Activated effector memory CD4-positive, alpha-beta T cell treated with Interleukin-2 at 50 U/mL for 16 hours (primary cell): Measurements from ENCODE around the gene TNFAIP8L3.

Experiments used
- DNase-seq: peaks from one replicate; pipeline ENCODE4 v3.0.0-alpha.2; 2020

TNFAIP8L3 gene

DNA sequence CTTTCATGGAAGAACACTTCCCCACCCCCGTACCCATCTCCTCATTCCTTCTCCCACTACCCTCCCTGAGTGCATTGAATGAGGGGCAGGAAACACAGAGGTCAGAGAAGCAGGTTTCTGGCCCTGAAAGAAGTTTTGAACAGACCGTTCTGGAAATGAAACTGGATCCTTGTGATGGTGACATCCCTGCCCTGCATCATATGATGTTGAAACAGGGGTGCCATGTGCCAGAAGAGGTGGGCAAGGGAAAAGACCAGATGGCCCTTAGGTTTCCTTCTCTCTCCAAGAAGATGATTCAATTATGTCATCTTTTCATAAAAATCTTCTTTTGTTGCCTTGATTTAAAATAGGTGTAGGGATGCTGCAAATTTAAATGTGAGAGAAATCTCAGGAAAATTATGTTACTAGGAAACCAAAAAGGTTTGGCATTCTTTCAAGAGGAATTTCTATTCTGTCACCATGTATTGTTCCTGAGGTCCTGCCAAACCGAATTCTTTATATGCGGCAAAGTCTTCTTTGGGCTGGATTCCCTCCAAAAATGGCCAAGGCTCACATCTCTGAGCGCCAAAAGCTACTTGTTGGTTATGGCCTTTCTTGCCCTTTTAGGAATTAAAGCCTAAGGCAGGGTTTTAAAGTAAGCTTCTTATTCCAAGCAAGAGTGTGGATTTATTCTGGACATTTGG lies 19.9 kb upstream of the TNFAIP8L3 start:
- no peak for DNase-seq

DNA sequence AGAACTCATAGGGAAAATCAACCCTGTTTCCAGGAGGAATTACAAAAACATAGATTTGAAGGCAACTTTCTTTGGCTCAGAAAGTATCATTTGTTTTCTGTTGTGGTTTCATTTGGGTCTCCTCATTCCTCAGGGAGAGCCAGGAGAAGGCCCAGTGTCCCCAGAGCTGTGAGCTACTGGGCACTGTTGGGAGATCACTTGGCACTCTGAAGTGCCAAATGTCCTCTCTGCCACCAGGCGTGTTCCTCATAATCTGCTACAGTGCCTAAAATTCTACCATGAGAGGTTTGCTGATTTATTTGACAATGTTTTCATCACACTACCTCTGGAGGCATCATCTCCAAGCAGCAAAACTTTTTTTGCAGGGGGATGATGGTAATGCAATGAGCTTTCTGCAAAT lies 17.4 kb upstream of the TNFAIP8L3 start:
- DNase-seq = no peak

DNA sequence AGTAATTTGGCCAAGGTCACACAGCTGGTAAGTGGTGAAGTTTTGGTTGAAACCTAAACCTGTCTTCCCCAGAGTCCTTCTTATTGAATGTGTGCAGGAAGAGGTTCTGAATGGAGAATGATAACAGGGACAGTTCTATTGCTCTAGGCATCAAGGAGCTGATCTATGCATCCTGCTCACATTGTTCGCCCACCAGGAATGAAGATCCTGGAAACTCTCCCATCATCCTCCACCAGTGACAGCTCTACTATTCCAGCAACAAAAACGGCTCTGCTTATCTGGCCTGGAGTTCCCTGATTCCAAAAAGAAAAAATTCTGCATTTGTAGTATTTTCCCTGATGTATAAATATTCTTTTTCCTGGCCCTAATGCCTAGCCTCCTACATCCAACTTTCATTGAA lies 16.4 kb upstream of the TNFAIP8L3 start:
- no peak for DNase-seq

DNA sequence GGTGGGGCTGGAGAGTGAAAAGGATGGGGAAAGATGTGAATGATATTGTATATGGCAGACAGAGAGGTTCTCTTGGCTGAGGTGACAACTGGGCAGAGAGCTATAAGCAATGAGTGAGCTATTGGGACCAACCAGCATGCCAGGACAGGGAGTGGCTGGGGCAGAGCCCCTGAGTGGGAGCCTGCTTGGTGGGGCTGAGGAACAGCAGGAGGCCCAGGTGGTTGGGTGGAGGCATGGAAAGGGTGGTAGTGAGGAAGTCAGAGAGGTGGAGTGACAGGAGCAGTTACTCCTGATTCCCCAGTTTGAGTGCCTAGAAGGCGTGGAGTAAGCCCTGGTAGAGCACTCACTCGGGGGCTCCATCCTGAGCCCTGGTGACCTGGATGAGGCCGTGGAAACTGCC lies 15.5 kb upstream of the TNFAIP8L3 start:
- no peak for DNase-seq

DNA sequence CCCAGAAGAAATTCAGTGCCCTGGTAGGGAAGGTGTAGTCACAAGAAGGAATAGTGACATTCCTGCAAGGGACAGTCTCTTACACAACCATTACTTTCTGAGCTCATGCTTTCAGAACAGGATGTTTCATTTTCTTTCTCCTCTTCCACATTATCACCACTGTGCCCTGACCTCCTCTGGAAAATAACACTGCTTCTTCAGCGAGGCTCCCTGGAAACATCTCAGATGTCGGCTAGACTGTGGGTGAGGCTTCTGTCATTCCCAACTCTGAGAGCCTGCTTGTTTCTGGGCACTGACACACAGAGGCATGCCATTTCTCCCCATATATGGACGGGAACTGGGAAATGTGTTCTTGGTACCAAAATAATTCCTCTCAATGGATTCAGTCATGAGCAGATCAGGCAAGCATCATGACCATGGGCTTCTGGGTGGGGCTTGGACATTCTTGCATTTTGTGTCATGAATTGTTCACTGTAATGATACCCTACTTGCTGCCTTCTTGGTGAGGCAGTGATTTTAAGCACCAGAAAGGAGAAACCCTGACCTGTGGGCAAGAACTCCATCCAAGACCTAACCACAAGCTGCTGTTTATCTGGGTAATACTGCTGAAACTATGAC lies 14.3 kb upstream of the TNFAIP8L3 start:
- no peak for DNase-seq

DNA sequence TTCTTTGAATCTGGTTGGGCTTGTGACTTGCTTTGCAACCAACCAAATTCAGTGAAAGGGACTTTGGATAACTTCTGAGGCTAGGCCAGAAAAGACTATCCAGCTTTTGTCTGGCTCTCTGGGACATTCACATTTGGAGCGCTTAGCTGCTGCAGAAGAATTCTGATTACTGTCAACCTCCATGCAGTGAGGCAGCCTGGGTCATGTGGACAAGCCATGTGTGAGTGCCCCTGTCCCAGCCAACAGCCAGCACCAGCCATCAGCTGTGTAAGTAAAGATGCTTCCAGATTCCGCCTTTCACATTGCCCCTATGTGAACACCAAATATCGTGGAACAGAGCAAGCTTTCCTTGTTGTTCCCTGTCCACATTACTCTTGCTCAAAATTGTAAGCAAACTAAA lies 12.9 kb upstream of the TNFAIP8L3 start:
- DNase-seq = no peak

DNA sequence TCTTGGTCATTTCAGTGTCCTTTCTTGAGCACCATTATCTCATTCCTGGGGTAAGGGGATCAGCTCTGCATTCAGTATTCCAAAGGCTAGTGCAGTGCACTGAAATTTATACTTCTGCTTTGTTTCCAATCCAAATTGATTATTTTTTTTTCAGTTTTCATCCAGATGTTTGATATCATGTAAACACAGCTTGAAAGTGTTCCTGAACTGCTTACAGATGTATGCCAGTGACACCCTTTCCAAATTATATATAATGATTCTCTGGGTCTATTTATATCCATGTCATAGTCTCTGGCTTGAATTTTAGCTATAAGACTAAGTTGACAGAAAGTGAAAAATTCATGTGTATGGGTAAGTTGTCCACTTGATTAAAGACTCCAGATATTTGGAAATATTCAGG lies 11.8 kb upstream of the TNFAIP8L3 start:
- no peak for DNase-seq

DNA sequence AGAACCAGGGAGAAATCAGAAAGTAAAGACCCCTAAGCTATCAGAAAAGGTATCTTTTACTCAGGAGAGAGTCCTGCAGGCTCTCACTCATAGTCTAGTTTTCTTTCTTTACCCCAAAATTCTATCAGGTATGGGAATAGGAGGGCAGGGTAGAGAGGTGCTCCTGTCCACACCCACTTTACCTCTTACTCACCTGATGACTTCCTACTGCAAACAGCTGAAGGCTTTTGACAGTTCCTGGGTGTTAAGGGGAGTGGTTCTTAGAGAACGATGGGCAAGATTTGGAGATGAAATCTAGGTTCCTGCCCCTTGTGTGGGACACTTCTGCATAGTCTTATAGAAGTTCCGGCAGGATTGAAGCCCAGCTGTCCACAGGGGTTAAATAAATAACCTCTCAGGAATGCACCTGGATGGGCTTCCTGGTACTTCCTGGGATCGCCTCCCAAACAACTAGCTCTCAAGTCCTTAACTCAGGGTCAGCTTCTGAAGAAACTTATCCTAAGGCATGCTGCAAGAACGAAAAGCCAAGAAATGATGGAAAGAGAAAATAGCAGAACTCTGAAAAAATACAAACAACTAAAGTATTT lies 10.8 kb upstream of the TNFAIP8L3 start:
- DNase-seq = no peak

DNA sequence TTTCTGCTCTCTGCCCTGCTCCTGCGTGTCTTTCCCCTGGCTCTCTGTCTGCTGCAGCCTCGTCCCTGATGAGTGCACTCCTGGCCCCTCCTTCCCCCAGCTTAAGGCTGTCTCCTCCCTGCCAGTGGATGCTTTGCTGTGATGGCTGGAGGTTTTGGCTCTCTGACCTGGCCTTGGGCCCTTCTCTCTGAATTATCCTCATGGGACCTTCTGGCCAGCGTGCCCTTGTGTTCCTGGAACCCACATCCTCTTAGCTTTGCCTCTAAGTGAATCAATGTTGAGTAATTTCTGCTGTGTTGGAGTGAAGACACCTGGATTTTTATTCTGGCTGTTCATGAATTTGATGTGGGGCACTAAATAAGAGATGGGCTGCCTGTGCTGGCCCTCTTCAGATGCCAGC lies 9.8 kb upstream of the TNFAIP8L3 start:
- no peak for DNase-seq

DNA sequence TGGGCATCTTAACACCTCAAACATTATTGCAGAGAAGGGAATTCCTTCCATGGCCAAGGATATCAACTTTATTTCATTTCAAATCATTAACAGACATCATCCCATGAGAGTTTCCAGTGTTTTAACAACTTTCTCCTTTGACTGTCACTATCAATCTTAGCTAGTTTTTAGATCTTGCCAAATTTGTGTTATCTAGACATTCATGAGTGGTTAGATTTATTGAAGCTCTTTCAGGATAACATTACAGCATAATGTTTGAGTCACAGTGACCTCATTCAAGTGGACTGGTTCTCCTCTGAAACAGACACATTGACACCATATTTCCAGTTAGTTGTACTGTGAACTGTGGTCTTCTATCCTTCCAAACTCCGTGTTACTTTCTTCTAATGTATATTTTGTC lies 8.6 kb upstream of the TNFAIP8L3 start:
- no peak for DNase-seq

DNA sequence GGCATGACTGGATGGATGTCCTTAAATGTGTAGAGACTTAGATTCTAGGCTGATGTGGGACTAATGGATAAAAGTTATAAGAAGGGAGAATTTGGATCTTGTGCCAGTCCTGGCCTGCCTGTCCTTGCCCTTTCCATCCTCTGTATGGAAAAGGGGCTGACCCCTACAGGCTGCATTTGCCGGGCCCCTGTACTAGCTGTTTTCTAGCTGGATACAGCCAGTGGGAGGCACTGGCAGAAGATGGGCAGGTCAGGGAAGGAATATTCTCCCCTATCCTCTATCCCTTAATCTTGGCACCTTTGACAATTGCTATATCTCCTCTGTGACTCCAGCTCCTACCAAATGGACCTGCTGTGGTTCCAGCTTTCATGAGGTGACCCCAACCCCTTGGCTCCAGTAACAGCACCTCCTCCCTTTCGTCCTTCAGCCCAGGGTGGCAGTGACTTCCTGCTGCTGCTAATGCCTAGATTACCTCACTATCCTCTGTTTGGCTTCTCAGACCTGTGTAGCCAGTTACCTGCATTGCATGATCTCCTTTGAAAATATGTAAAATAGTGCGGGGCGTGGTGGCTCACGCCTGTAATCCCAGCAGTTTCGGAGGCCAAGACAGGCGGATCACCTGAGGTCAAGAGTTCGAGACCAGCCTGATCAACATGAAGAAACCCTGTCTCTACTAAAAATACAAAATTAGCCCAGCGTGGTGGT lies 6.2 kb upstream of the TNFAIP8L3 start:
- no peak for DNase-seq

DNA sequence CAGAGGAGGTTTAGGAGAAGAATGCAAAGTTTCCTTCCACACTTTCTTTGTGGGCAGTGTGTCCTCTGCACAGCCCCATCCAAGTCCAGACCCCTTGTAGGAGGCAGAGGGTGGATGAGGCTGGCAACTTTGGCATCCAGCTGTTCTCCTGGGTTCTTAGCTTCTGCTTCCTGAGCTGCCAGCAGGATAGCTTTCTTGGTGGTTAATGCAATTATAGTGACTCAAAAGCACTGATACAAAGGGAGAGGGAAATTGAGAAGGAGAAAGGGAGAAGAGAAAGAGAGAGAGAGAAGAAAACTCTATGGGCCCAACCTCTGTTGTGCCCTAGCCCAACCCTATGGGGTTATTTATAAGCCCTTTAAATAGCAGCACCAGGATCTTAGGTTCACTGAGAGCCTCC lies 4.5 kb upstream of the TNFAIP8L3 start:
- no peak for DNase-seq

DNA sequence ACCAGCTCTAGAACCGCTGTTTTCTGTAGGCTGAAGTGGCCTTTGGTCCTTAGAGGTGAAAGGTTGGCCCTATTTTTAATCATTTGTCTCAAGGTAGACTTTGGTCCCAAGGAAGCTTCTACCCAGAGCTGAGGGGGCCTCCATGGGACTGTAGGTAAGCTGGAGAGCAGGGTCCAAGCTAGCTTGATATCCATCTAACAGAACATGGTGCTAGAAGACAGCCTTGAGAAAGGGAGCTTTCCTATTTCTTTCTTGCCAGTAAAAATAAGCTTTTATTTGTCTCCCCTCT lies 3.6 kb upstream of the TNFAIP8L3 start:
- no peak for DNase-seq

DNA sequence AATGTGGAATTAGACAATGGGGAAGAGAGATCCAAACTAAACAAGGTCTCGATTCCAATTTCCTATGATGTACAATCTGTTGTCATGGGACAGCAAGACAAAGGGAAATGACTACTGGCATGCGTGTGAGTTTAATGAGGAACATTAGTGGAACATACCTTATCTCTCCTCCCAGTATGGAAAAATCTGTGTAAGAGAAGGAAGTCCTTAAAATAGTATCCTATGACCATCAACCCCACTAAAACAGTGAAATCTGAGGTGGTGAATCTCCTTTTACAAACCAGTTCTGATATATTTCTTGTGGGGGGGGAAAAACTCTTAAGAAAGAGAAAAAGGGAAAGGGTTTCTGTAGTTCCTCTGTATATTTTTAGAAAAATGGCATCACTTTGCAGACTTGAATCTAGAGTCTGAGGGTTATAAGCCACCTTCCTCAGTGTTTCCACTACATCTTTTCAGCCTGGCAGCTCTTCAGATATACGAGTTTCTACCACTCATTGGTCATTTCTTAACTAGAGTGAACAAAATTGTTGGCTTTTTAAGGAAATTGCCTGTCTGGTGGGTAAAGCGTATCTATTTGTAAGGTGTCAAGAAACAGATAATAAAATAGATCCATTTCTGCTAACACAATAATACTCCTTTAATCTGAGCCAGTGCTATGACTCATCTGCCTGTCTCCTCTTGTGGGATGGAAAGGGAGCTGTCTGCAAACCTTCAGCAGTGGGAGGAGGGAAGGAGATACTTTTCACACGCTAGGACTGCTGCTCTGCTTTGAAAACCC lies 3.0 kb upstream of the TNFAIP8L3 start:
- no peak for DNase-seq

DNA sequence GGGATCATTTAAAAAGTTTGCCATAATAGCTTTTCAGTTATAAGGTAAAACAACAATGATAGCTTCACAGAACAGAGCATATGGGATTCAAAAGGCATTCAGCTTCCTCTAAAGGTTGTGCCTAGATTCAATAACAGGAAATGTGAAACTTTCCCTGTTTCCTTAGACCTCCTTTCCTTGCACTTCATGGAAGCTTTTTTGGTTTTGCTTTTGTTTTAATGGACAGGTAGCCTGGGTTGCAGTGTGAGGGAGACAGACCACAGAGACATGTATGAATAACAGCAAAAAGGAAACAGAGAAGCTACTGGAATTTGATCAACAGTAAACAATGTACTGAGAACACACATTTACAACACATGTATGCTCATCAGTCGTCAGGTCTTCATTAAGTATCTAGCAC lies 2.3 kb upstream of the TNFAIP8L3 start:
- DNase-seq = no peak

DNA sequence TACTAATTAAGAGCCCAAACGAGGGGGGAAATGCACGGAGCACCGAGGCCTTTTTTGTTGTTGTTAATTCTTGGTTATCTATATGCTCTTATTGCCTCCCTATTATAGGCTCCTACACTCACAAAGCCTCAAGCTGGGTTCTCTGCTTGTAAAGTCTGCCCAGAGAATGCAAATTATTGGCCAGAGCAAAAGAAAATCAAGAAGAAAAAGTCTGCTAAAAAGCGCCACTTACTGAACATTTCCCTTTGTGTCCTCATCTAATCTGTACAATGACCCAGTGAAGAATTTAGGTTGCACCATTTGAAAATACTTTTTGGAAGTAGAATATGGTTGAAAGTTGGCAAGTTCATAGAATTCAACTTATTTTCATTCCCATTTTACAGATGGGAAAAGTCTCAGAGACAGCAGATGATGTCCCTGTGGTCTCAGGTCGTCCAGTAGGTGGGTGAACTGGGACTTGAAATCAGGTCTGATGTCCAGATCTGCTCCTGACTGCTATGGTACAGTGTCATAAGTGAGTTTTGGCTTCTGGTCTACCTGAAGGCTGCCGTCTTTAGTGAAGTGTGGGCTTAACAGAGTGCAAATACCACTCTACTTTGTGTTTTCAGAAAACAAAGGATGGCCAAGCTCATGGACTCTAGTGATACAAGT lies 1.1 kb upstream of the TNFAIP8L3 start:
- DNase-seq = no peak

DNA sequence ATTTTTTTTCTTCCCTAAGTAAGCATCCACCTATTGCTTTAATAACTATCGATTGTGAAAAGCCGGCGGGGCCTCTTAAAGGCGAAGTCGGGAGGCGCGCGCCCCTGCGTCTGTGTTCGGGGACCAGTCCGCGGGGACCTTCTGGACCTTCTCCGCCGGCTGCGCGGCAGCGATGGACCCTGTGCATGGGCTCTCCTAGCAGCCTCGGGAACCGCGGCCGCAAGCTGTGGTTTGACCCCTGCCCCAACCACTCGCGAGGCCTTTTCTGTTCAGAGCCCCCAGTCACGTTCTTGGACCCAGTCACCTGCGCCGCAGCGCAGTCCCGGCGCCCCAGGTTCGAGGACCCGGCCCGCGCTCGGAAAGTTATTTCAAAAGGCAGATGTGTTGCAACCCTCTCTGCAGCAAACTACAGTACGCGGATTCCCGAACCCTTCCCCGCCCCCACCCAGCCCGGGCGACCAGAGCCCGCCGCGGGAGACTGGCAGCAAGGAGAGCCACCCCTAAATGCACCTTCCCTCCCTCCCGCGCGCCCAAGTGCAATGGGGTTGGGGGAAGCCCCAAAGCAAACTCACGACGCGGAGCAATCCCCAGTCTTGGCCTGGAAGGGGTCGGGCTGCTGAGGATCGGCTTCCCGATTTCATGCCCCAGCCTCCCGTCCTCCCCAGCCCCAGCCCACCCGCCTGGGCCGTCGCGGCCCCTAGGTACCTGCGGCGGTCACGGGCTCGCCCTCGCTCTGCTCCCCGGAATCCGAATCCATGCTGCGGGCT lies 684 bp downstream of the TNFAIP8L3 start:
- no peak for DNase-seq

DNA sequence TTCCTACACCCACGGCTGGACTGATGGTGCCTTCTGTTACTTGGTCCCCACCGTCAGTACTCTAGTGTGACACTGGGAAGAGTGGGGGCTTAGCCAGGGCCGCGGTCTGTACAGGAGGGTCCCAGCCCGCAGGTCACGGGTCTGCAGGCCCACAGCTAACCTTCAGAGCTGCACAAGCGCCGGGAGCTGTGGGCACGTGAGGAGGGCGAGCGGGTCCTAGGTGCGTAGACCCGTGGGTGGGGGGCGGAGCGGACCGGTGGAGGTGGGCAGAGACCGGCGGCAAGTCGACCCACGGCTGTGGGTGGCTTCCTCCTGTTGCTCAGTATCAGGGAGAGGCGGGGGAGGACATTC lies 1.2 kb downstream of the TNFAIP8L3 start:
- no peak for DNase-seq

DNA sequence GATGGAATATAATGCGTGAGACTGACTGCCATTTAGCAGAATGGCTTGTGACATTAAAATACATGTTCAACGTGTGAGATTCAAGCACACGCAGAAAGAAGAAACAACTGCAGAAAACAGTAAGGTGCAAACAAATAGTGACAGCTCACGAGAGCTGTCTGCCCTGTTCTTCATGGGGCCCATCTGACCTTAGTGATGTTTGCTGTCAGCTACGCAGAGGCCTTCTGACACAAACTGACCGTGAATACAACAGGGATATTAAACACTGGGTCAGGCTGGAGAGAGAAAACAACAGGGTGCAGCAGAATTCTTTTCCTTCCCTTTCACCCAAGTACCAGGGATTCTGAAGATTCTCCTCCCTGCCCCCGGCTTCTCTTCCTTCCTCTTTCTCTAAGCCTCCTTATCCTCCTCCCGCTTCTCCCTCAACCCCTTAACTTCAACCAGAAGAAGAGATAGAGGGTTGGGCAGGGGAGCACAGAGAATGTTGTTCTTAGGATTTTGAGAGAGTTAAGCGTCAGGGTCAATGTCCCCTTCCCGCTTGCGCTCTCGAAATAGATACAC lies 2.1 kb downstream of the TNFAIP8L3 start:
- DNase-seq = no peak

DNA sequence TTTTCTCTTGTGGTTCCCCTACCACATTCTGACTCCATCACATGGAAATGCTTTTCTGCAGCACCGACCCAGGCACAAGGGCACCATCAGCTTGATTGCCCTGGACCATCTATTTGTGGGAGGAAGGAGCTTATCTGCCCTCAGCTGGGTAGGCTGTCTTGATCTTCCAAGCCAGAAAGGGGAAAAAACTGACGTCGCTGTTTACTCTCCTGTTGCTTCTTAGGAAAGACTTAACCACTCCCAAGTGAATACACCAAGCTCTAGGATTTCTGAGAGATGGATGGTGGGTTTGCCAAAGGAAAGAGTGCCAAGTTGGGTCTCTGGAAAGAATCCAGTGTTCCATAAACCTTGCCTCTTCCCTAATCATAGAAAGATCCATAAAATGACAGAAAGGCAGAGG lies 4.0 kb downstream of the TNFAIP8L3 start:
- DNase-seq = no peak

DNA sequence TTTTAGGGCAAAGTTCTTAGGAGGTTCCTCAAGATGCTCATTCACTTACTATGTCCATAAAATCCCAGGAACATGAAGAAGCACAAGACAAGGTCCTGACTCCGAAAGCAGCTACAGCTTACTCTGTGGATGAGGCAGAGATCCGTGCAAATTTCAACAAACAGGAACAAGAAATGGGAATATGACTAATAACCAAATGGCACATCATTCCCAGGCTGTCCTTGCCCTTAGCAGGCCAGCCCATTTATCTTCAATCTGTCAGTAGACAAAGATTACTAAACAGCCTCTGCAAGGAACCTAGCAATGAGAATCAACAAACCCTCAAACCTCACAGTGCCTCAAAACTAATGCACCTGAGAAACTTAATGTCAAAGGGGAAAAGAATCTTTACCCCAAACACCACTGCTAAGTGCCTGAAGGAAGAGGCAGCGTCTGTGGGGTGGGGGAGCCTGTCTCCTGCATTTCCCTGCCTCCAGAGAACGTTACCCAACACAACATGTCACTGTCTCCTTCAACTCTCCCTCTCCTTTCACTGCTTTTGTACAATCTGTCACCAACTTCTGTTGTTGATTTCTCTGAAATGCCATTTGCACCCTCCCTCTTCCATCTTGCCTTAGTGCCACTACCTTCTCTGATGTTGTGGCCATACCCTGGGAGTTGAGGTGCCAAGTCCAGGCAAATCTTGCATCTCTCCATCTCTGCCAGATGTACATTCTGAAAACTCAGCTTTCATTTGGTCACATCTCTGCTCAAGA lies 4.8 kb downstream of the TNFAIP8L3 start:
- DNase-seq = no peak
